Right ventricle myocardium superior (tissue), 1 donor: ENCODE data around the gene RCVRN. TPM values are rescaled to one million over a fixed set of nuclear protein-coding genes. Genes with fewer than 3 reads are reported as not detected.
"Not testable (repeated sequence)": the region's sequence is repeated elsewhere in the genome, so short reads cannot be mapped to it uniquely, and the experiment has no call there.

Experiments
- ATAC-seq: fragments of 200-7000 bp; cut with Tn5 transposase; one replicate; pipeline ENCODE4 v1.9.1; 2020; ENCODE audit warnings: mild to moderate bottlenecking; ENCODE audit not compliant: poor library complexity
- DNase-seq: peaks from one replicate; pipeline ENCODE4 v3.0.0-alpha.2; 2020
- intact Hi-C: fragments of 100-400 bp; cut with DNase I; formaldehyde crosslinking; loops from one replicate; pipeline ENCODE4 v1.11.2; 2022
- total RNA-seq: library from RNA; stranded (reverse); fragmentation: NEBNext Ultra II Directional; extraction: Animal tissue kit (Norgen Biotek cat#: 25700); gene quantifications from one replicate; pipeline ENCODE4 v1.2.1, GENCODE V29; 2021
- donor health status: DM: no; HTN: yes; CAD: no; lungs with severe emphysema.

Gene RCVRN
- total RNA-seq, 1 donor from 2014 or later = not detected

- ATAC-seq (peak; percentile 6), DNase-seq (peak; percentile 31)
- intact Hi-C loops = loop anchor here (5.0 kb wide), 1 partner anchor 687 kb away; no protein-coding TSS in a partner anchor
These were observed 20.4 kb upstream of the RCVRN start for GRCh38 chr17:9925457-9925856.

GRCh38 chr17:9924735-9925191 lies 19.7 kb upstream of the RCVRN start:
- intact Hi-C loops = loop anchor here (5.0 kb wide), 1 partner anchor 688 kb away; no protein-coding TSS in a partner anchor
- DNase-seq = peak; percentile 36
- ATAC-seq = peak; percentile 71

GRCh38 chr17:9922012-9922848 lies 17.2 kb upstream of the RCVRN start:
- intact Hi-C loops = no loop called here
- ATAC-seq = no peak
- peak; percentile 14 for DNase-seq

- DNase-seq = peak; percentile 20
- intact Hi-C loops, ATAC-seq: not testable (repeated sequence)
These were observed 16.1 kb upstream of the RCVRN start for GRCh38 chr17:9921216-9921615.

GRCh38 chr17:9918804-9919352 lies 13.8 kb upstream of the RCVRN start:
- intact Hi-C loops = no loop called here
- DNase-seq = no peak
- ATAC-seq = no peak

- no peak for ATAC-seq
- no peak for DNase-seq
- intact Hi-C loops = no loop called here
These were observed 13.3 kb upstream of the RCVRN start for GRCh38 chr17:9918352-9918751.

GRCh38 chr17:9917801-9918200 lies 12.7 kb upstream of the RCVRN start:
- intact Hi-C loops = no loop called here
- ATAC-seq (no peak), DNase-seq (no peak)

GRCh38 chr17:9917131-9917530 lies 12.1 kb upstream of the RCVRN start:
- DNase-seq (no peak), ATAC-seq (no peak)
- intact Hi-C loops = no loop called here

GRCh38 chr17:9916108-9916507 lies 11.0 kb upstream of the RCVRN start:
- DNase-seq (no peak), ATAC-seq (no peak)
- intact Hi-C loops = no loop called here

GRCh38 chr17:9913476-9913875 lies 8.4 kb upstream of the RCVRN start:
- ATAC-seq (no peak), DNase-seq (no peak)
- intact Hi-C loops = no loop called here

- no peak for DNase-seq
- intact Hi-C loops = no loop called here
- ATAC-seq = no peak
These were observed 7.3 kb upstream of the RCVRN start for GRCh38 chr17:9912121-9913099.

GRCh38 chr17:9911089-9911488 lies 6.0 kb upstream of the RCVRN start:
- DNase-seq (no peak), ATAC-seq (peak; percentile 3)

GRCh38 chr17:9908649-9909042 lies 3.6 kb upstream of the RCVRN start:
- intact Hi-C loops = loop anchor here (10.0 kb wide), 1 partner anchor 174 kb away; no protein-coding TSS in a partner anchor
- ATAC-seq (no peak), DNase-seq (no peak)

More at GRCh38 chr17:9911089-9911488, 6.0 kb upstream of the RCVRN start:
- intact Hi-C loops = no loop called here

- ATAC-seq (no peak), DNase-seq (no peak)
- intact Hi-C loops = loop anchor here (10.0 kb wide), 1 partner anchor 173 kb away; no protein-coding TSS in a partner anchor
These were observed 3.0 kb upstream of the RCVRN start for GRCh38 chr17:9907883-9908648.

GRCh38 chr17:9907131-9907530 lies 2.1 kb upstream of the RCVRN start:
- ATAC-seq = no peak
- DNase-seq = no peak
- intact Hi-C loops = loop anchor here (10.0 kb wide), 1 partner anchor 172 kb away; no protein-coding TSS in a partner anchor

GRCh38 chr17:9906616-9907015 lies 1.5 kb upstream of the RCVRN start:
- intact Hi-C loops = loop anchor here (10.0 kb wide), 1 partner anchor 172 kb away; no protein-coding TSS in a partner anchor
- ATAC-seq = no peak
- no peak for DNase-seq

- ATAC-seq (peak; percentile 44), DNase-seq (peak; percentile 70)
- intact Hi-C loops = loop anchor here (10.0 kb wide), 1 partner anchor 171 kb away; no protein-coding TSS in a partner anchor
These were observed 831 bp upstream of the RCVRN start for GRCh38 chr17:9905902-9906301.
